Stimulated activated CD4-positive, alpha-beta T cell treated with anti-CD3 and anti-CD28 coated beads, TNF-alpha, amount 100 ng/mL, for 1 hour (primary cell): ENCODE results near the gene PPP2R1B.
"Not testable (repeated sequence)": the region's sequence is repeated elsewhere in the genome, so short reads cannot be mapped to it uniquely, and the experiment has no call there.

Source experiments
- DNase-seq, 3 donors: peaks; one replicate each; pipeline ENCODE4 v3.0.0-alpha.2; 2020; ENCODE audit warnings: low read depth in 3 of 3, low spot score in 1 of 3

Gene PPP2R1B

GRCh38 chr11:111727431-111727830 is 38.8 kb downstream of the PPP2R1B start:
- DNase-seq = no peak

GRCh38 chr11:111726301-111726713 is 39.9 kb downstream of the PPP2R1B start:
- no peak for DNase-seq

- no peak for DNase-seq
Observed at GRCh38 chr11:111725621-111726020, 40.6 kb downstream of the PPP2R1B start.

GRCh38 chr11:111724615-111725129 is 41.5 kb downstream of the PPP2R1B start:
- DNase-seq = no peak

GRCh38 chr11:111723595-111723994 is 42.6 kb downstream of the PPP2R1B start:
- no peak for DNase-seq

- DNase-seq = no peak
Observed at GRCh38 chr11:111722501-111722900, 43.7 kb downstream of the PPP2R1B start.

GRCh38 chr11:111720801-111721494 is 45.2 kb downstream of the PPP2R1B start:
- no peak for DNase-seq

GRCh38 chr11:111719379-111719778 is 46.8 kb downstream of the PPP2R1B start:
- DNase-seq = no peak

GRCh38 chr11:111718859-111719258 is 47.3 kb downstream of the PPP2R1B start:
- DNase-seq = no peak

GRCh38 chr11:111718436-111718835 is 47.8 kb downstream of the PPP2R1B start:
- no peak for DNase-seq

GRCh38 chr11:111717660-111718059 is 48.5 kb downstream of the PPP2R1B start:
- not testable (repeated sequence) for DNase-seq

- DNase-seq = no peak
Observed at GRCh38 chr11:111715142-111715816, 50.9 kb downstream of the PPP2R1B start.

- no peak for DNase-seq
Observed at GRCh38 chr11:111714522-111714921, 51.7 kb downstream of the PPP2R1B start.

GRCh38 chr11:111707691-111708067 is 58.5 kb downstream of the PPP2R1B start:
- DNase-seq = no peak

GRCh38 chr11:111707039-111707690 is 59.0 kb downstream of the PPP2R1B start:
- DNase-seq = no peak

- DNase-seq = no peak
Observed at GRCh38 chr11:111703576-111703975, 62.6 kb downstream of the PPP2R1B start.

GRCh38 chr11:111702623-111703022 is 63.6 kb downstream of the PPP2R1B start:
- DNase-seq = no peak

GRCh38 chr11:111700162-111700561 is 66.0 kb downstream of the PPP2R1B start:
- no peak for DNase-seq

- DNase-seq = no peak
Observed at GRCh38 chr11:111699579-111700156, 66.5 kb downstream of the PPP2R1B start.

GRCh38 chr11:111698852-111699559 is 67.2 kb downstream of the PPP2R1B start:
- no peak for DNase-seq

- no peak for DNase-seq
Observed at GRCh38 chr11:111697933-111698371, 68.2 kb downstream of the PPP2R1B start.
